Measurements from ENCODE around the gene LHFPL2. TPM values are rescaled to one million over a fixed set of nuclear protein-coding genes. Genes with fewer than 3 reads are reported as not detected.

Gene LHFPL2
- total and polyA plus RNA-seq, 9 of the 15 experiments (the other 6 are each of a cell fraction or from before 2014, with no cell fraction given): 1.0 to 6.6 (median 4.6) TPM

DNA sequence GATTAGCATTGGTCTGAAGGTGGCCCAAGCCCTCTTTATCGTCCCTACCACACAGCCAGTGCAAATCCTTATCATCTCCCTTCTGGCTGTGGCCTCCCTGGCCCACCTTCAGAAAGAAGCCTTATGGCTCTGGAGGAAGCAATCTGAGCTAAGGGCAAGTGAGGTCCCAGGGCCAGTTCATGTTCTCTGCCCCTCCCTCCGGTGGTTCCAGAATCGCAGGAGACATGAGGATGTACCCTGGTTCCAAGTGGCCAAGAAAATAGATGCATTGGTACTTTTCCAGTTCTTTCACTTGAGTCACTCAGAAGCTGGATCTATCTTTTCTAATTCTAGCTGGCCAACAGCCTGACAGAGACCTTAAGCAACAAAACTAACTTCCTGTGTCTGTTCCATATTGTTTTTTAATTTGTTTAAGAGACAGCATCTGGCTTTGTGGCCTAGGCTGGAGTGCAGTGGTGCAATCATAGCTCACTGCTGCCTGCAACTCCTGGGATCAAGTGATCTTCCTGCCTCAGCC, 60.7 kb downstream of the LHFPL2 start (continued):
- TF ChIP-seq, protein P1, sequence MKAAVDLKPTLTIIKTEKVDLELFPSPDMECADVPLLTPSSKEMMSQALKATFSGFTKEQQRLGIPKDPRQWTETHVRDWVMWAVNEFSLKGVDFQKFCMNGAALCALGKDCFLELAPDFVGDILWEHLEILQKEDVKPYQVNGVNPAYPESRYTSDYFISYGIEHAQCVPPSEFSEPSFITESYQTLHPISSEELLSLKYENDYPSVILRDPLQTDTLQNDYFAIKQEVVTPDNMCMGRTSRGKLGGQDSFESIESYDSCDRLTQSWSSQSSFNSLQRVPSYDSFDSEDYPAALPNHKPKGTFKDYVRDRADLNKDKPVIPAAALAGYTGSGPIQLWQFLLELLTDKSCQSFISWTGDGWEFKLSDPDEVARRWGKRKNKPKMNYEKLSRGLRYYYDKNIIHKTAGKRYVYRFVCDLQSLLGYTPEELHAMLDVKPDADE (conservative IDR thresholded peaks at IDR 0.05; ENCODE audit: control insufficient read depth, low read depth, low read length): no peak
- TF ChIP-seq SPI1 (IDR thresholded peaks at IDR 0.05; ENCODE audit: borderline replicate concordance, low read depth, low read length) (no peak), TAF1 (IDR thresholded peaks at IDR 0.05; ENCODE audit: control insufficient read depth, extremely low read depth, insufficient read depth, low read length, severe bottlenecking) (no peak), KAT8 (IDR thresholded peaks at IDR 0.05; ENCODE audit: low read depth) (no peak), ELF1 (tag; IDR thresholded peaks at IDR 0.05) (no peak), EP400 (IDR thresholded peaks at IDR 0.05) (no peak), POLR2AphosphoS2 (IDR thresholded peaks at IDR 0.05; ENCODE audit: low read length) (no peak), ZKSCAN1 (IDR thresholded peaks at IDR 0.05; ENCODE audit: low read depth, low read length) (peak; percentile 29; the same call in 1 of the 2 replicates), RAD51 (IDR thresholded peaks at IDR 0.05; ENCODE audit: borderline replicate concordance, low read depth) (peak; percentile 29; the same call in 1 of the 2 replicates), RBM22 (IDR thresholded peaks at IDR 0.05; ENCODE audit: low read depth, low read length, poor library complexity, severe bottlenecking) (no peak), ZNF584 (CRISPR knock-in tag; IDR thresholded peaks at IDR 0.05; ENCODE audit: low read depth) (0 out of 2 replicates have a peak, but pooled peaks have one; percentile 8), NCOA4 (IDR thresholded peaks at IDR 0.05; ENCODE audit: partially characterized antibody) (no peak), FOSL1 (tag; conservative IDR thresholded peaks at IDR 0.05) (peak; percentile 75), OTX1 (CRISPR knock-in tag; IDR thresholded peaks at IDR 0.05) (no peak), RBM15 (IDR thresholded peaks at IDR 0.05; ENCODE audit: insufficient read depth, low read length) (no peak), NFIX (CRISPR knock-in tag; IDR thresholded peaks at IDR 0.05; ENCODE audit: low read depth) (no peak)
- TF ChIP-seq, protein P2, sequence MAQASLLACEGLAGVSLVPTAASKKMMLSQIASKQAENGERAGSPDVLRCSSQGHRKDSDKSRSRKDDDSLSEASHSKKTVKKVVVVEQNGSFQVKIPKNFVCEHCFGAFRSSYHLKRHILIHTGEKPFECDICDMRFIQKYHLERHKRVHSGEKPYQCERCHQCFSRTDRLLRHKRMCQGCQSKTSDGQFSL (CRISPR knock-in tag; IDR thresholded peaks at IDR 0.05): no peak
- TF ChIP-seq, protein P2 (tag; IDR thresholded peaks at IDR 0.05): no peak
- TF ChIP-seq, protein P3, sequence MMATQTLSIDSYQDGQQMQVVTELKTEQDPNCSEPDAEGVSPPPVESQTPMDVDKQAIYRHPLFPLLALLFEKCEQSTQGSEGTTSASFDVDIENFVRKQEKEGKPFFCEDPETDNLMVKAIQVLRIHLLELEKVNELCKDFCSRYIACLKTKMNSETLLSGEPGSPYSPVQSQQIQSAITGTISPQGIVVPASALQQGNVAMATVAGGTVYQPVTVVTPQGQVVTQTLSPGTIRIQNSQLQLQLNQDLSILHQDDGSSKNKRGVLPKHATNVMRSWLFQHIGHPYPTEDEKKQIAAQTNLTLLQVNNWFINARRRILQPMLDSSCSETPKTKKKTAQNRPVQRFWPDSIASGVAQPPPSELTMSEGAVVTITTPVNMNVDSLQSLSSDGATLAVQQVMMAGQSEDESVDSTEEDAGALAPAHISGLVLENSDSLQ (IDR thresholded peaks at IDR 0.05): no peak
- TF ChIP-seq, protein P4, sequence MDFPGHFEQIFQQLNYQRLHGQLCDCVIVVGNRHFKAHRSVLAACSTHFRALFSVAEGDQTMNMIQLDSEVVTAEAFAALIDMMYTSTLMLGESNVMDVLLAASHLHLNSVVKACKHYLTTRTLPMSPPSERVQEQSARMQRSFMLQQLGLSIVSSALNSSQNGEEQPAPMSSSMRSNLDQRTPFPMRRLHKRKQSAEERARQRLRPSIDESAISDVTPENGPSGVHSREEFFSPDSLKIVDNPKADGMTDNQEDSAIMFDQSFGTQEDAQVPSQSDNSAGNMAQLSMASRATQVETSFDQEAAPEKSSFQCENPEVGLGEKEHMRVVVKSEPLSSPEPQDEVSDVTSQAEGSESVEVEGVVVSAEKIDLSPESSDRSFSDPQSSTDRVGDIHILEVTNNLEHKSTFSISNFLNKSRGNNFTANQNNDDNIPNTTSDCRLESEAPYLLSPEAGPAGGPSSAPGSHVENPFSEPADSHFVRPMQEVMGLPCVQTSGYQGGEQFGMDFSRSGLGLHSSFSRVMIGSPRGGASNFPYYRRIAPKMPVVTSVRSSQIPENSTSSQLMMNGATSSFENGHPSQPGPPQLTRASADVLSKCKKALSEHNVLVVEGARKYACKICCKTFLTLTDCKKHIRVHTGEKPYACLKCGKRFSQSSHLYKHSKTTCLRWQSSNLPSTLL (IDR thresholded peaks at IDR 0.05): no peak
- TF ChIP-seq, protein P5, sequence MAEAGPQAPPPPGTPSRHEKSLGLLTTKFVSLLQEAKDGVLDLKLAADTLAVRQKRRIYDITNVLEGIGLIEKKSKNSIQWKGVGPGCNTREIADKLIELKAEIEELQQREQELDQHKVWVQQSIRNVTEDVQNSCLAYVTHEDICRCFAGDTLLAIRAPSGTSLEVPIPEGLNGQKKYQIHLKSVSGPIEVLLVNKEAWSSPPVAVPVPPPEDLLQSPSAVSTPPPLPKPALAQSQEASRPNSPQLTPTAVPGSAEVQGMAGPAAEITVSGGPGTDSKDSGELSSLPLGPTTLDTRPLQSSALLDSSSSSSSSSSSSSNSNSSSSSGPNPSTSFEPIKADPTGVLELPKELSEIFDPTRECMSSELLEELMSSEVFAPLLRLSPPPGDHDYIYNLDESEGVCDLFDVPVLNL (CRISPR knock-in tag; IDR thresholded peaks at IDR 0.05; ENCODE audit: low read depth): no peak

Data from K562 (cell line).